NCI-H748 (cell line): Measurements from ENCODE around the gene STK10.

Experiments used
- DNase-seq: peaks from one replicate; lab custom pipeline; 2025; ENCODE audit not compliant: unreplicated experiment; lab: John Stamatoyannopoulos, UW

STK10 gene

GRCh38 chr5:172189693-172190296 is 1.8 kb upstream of the STK10 start:
- DNase-seq: no peak

- peak; percentile 12 for DNase-seq
These were observed 1.1 kb upstream of the STK10 start for GRCh38 chr5:172188893-172189692.

GRCh38 chr5:172187118-172188032 is 649 bp downstream of the STK10 start:
- peak; percentile 57 for DNase-seq

- no peak for DNase-seq
These were observed 1.8 kb downstream of the STK10 start for GRCh38 chr5:172186114-172186695.

GRCh38 chr5:172185096-172185461 is 2.9 kb downstream of the STK10 start:
- DNase-seq: no peak

GRCh38 chr5:172183881-172184280 is 4.1 kb downstream of the STK10 start:
- DNase-seq: no peak

GRCh38 chr5:172182291-172182690 is 5.7 kb downstream of the STK10 start:
- DNase-seq: no peak

GRCh38 chr5:172180936-172181335 is 7.1 kb downstream of the STK10 start:
- DNase-seq: no peak

- DNase-seq: no peak
These were observed 8.7 kb downstream of the STK10 start for GRCh38 chr5:172178991-172179989.

GRCh38 chr5:172178301-172178987 is 9.6 kb downstream of the STK10 start:
- DNase-seq: no peak

- DNase-seq: no peak
These were observed 10.8 kb downstream of the STK10 start for GRCh38 chr5:172177176-172177575.

- no peak for DNase-seq
These were observed 12.7 kb downstream of the STK10 start for GRCh38 chr5:172175263-172175719.

- no peak for DNase-seq
These were observed 14.4 kb downstream of the STK10 start for GRCh38 chr5:172173564-172174153.

- no peak for DNase-seq
These were observed 15.0 kb downstream of the STK10 start for GRCh38 chr5:172172912-172173563.

GRCh38 chr5:172171118-172171517 is 16.9 kb downstream of the STK10 start:
- DNase-seq: no peak

GRCh38 chr5:172170251-172170701 is 17.7 kb downstream of the STK10 start:
- DNase-seq: no peak

- DNase-seq: no peak
These were observed 18.8 kb downstream of the STK10 start for GRCh38 chr5:172169216-172169615.

- no peak for DNase-seq
These were observed 19.7 kb downstream of the STK10 start for GRCh38 chr5:172168311-172168710.
